NCI-H2227 treated with DMSO at 0.1 percent for 48 hours (cell line): ENCODE results near the gene P2RY11.

Source experiments
- DNase-seq: peaks from one replicate; lab custom pipeline; 2025; lab: John Stamatoyannopoulos, UW

Gene P2RY11

DNA sequence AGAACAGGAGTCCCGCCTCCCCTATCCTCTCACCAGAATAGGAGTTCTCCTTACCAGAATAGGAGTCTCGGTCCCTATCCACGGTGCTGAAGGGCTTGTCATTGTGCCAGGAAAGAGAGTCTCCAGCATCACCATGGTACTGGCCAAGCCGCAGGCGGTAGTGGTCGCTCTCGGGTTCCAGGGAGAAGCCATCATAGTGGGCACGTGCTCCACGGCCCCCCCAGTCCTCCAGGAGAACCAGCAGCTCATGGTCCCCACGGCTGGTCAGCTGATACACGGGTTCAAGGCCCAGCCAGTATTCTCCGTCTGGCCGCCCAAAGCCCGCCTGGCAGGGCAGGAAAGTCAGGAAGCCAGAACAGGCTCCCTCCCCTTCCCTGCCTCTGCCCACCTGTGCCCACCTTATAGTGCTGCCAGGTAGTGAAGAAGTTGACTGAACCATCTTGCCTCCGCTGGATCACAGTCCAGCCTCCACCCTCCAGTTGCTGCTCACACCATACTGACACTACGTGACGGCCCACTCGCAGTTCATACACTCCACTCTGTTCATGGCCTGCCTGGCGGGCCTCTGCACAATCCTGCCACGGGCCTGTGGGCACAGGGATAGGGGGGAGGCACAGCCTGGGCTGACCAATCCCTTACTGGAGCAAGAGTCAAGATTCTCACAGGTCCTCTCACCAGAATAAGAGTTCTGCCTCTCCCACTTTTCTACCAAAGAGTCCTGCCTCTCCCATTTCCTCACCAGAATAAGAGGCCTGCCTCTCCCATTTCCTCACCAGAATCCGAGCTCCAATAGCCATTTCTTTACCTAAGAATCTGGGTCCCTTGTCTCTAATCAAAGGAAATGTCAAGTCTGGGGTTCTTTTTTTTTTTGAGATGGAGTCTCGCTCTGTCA, 18.0 kb upstream of the P2RY11 start:
- DNase-seq, result no peak

- DNase-seq, result no peak
These were observed 15.9 kb upstream of the P2RY11 start for GRCh38 chr19:10095622-10095947.

- DNase-seq, result peak; percentile 82
These were observed 15.4 kb upstream of the P2RY11 start for GRCh38 chr19:10095948-10096614.

DNA sequence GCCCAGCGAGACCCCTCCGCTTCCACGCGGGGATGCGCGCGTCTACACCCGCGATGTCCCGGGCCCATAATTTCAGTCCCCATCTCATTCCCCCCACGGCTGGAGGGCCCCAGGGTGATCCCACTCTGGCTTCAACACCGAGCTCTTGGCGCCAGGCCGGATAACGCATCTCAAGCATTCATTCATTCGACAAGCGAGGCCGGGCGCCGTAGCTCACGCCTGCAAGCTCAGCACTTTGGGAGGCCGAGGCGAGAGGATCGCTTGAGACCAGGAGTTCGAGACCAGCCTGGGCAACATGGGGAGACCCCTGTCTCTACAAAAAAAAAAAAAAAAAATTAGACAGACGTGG, 14.9 kb upstream of the P2RY11 start:
- no peak for DNase-seq

GRCh38 chr19:10100163-10100785, 11.2 kb upstream of the P2RY11 start:
- no peak for DNase-seq

DNA sequence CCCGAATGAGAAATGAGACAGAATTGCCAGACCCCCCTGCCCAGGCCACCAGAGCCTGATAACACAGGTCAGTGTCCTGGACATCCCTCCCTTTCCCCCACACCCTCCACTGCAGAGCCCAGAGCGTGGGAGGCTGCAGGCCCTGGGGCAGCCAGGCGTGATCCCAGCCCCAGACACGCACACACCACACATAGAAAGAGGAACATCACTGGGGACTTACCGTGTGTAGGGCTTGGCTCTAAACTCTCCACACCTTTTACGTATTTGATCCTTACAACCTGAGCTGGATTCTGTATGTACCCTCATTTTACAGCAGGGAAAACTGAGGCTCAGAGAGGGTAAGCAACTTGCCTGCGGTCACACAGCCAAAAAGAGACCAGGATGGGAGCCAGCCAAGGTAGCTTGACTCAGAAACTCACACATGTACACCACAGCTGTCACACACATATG, 8.7 kb upstream of the P2RY11 start:
- no peak for DNase-seq

- DNase-seq, result no peak
These were observed 7.4 kb upstream of the P2RY11 start for GRCh38 chr19:10104130-10104513.

GRCh38 chr19:10104665-10105508, 6.6 kb upstream of the P2RY11 start:
- DNase-seq, result no peak

- no peak for DNase-seq
These were observed 5.9 kb upstream of the P2RY11 start for GRCh38 chr19:10105509-10106099.

DNA sequence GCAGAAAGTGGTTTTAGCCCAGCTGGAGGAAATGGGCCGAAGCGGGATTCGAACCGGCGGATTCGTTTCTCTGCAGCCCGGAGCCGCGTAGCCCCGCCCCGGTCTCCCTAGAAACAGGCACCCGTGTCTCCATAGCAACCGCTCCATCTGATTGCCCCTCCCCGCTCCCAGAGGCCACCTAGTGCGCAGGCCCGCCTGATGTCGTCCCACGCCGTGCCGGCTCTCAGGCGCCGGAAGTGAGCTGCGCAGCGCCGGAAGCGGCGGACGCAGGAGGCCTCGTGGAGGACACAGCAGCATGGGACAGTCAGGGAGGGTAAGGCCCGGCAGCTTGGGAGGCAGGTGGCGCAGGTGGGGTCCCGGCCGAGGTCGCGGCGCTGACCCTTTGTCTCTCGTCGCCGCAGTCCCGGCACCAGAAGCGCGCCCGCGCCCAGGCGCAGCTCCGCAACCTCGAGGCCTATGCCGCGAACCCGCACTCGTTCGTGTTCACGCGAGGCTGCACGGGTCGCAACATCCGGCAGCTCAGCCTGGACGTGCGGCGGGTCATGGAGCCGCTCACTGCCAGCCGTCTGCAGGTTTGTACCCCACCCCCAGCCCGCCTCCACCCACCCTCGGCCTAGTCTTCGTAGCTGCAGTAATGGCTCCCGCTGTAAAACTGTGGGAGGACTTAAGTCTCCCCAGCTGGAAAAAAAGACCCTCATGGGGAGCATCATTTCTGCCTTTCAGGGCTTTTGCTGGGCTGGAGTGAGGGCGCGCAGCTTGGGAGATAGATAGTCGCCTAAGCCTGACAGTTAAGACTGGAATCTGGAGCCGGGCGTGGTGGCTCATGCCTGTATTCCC, 5.2 kb upstream of the P2RY11 start, which contains the start of gene PPAN:
TSS of gene PPAN (plus strand) at position 263 of the 837 bp plus-strand sequence. CDS start at position 296, 33 bp downstream.
- peak; percentile 93 for DNase-seq

DNA sequence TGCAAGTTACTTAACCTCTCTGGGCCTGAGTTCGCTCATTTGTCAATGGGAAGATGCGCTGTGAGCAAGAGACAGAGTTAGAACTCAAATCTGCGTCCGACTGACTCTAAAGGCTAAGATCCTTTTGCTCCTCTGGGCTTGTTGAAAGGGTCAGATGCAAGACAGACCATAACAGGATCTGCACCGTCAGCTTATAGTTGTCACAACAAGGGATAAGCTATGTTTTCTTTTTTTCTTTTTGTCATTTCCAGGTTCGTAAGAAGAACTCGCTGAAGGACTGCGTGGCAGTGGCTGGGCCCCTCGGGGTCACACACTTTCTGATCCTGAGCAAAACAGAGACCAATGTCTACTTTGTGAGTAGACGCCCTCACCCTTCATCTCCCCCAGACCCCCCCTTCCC, 4.2 kb upstream of the P2RY11 start:
- no peak for DNase-seq

- no peak for DNase-seq
These were observed 3.6 kb upstream of the P2RY11 start for GRCh38 chr19:10107817-10108367.

DNA sequence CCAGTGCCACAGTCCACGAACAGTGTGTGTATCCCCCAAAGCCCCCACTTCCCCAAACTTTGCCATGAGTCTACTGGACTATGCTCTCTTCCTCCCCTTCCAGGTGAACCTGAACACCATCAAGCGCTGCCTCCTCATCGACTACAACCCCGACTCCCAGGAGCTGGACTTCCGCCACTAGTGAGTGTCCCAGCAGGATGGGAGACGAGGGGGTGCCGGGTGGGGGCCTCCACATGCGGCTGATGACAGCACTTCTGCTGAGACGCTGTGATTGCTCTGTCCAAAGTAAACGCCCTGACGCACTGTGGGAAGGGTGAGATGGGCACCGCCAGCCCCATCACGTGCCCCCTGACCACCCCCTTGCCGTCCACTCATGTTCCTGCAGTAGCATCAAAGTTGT, 2.0 kb upstream of the P2RY11 start:
- DNase-seq, result no peak

DNA sequence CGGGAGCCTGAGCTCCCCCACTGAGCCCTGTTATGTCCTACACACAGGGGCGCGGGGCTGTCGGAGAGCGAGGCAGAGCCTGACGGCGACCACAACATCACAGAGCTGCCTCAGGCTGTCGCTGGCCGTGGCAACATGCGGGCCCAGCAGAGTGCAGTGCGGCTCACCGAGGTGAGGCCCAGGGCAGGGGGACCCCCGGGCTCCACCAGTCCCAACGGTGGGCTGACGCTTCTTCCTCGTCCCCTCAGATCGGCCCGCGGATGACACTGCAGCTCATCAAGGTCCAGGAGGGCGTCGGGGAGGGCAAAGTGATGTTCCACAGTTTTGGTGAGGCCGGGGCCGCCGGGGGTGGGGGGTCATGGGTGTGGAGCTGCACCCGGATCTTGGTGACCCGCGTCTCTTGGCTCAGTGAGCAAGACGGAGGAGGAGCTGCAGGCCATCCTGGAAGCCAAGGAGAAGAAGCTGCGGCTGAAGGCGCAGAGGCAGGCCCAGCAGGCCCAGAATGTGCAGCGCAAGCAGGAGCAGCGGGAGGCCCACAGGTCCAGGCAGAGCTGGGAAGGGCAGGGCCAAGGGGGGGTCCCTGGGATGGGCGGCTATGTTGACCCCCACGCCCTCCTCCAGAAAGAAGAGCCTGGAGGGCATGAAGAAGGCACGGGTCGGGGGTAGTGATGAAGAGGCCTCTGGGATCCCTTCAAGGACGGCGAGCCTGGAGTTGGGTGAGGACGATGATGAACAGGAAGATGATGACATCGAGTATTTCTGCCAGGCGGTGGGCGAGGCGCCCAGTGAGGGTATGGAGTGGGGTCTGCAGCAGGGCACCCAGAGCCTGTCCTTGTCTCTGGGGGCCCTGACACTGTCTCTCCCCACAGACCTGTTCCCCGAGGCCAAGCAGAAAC, 1.2 kb upstream of the P2RY11 start:
- DNase-seq, result no peak

DNA sequence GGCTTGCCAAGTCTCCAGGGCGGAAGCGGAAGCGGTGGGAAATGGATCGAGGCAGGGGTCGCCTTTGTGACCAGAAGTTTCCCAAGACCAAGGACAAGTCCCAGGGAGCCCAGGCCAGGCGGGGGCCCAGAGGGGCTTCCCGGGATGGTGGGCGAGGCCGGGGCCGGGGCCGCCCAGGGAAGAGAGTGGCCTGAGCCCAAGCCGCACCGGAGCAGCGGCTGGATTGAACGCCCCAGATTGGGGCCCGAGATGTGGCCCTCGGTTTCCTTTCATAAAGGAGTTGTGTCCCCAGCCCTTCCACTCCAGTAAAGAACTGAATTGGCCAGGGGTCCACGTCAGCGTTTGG, 548 bp upstream of the P2RY11 start:
- DNase-seq, result no peak

DNA sequence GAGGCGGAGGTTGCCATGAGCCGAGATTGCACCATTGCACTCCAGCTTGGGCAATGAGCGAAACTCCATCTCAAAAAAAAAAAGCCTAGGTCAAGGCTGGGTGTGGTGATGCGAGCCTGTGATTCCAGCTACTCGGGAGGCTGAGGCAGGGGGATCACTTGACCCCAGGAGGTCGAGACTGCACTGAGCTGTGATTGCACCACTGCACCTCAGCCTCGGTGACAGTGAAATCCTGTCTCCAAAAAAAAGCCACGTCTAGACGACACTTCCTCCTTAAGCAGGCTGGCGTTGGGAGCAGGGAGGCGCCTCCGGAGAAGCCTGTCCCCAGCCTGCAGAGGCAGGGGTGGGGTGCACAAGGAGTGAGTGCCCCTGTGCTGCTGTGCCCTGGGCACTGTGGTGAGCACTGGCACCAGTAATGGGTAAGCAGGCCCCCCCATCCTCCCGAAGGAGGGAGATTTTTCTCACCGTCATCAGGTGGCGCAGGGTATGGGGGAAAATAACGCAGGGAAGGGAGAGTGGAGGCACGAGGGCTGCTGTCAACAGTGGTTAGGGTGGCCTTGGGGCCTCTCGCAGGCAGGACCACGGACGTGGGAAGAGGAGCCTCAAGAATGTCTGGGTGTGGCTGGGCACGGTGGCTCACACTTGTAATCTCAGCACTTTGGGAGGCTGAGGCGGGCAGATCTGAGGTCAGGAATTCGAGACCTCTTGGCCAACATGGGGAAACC, 706 bp downstream of the P2RY11 start:
- no peak for DNase-seq

GRCh38 chr19:10112895-10113591, 1.6 kb downstream of the P2RY11 start:
- no peak for DNase-seq

GRCh38 chr19:10113592-10113963, 2.1 kb downstream of the P2RY11 start:
- DNase-seq, result no peak
